ENCODE measurements around the gene RRP36.
"Not testable (repeated sequence)": the region's sequence is repeated elsewhere in the genome, so short reads cannot be mapped to it uniquely, and the experiment has no call there.

RRP36 gene, protein sequence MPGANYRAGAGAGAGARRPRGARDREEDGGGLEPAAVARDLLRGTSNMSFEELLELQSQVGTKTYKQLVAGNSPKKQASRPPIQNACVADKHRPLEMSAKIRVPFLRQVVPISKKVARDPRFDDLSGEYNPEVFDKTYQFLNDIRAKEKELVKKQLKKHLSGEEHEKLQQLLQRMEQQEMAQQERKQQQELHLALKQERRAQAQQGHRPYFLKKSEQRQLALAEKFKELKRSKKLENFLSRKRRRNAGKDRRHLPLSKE

DNA sequence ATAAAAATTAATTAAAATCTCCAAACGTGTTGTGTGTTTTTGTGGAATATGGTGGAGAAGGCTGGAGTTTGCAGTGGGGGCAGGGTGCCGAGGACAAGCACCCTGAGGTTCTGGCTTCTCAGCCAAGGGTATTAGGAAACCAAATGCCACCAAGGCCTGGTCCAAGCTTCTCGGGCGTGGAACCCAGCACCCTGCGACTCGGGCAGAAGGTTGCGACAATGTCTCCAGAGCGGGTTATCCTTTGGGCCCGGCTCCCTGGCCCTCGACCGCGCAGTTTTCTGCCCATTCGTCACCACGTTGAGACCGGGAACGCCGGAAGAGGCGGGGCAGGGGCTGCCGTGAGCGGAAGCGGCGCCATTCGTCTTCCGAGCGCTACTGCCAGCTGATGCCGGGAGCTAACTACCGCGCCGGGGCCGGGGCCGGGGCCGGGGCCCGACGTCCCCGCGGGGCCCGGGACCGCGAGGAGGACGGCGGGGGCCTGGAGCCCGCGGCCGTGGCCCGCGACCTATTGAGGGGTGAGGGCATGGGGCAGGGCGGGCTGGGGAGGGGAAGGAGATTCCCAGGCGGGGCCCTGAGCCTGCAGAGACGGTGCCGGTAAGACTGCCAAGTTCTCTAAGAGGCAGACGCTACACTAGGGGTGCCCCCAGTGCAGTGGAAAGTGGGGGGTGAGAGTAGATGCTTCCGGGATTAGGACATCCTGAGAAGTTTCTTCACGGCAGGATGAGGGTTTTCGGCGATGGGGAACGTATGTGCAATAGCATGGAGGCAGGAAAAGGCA is at the start of gene RRP36:
Gene RRP36, plus strand, starts transcription at position 354 of the 778 bp plus-strand sequence. Its CDS starts 32 bp downstream, at position 386.
- DNase-seq: peak; percentile 9

DNA sequence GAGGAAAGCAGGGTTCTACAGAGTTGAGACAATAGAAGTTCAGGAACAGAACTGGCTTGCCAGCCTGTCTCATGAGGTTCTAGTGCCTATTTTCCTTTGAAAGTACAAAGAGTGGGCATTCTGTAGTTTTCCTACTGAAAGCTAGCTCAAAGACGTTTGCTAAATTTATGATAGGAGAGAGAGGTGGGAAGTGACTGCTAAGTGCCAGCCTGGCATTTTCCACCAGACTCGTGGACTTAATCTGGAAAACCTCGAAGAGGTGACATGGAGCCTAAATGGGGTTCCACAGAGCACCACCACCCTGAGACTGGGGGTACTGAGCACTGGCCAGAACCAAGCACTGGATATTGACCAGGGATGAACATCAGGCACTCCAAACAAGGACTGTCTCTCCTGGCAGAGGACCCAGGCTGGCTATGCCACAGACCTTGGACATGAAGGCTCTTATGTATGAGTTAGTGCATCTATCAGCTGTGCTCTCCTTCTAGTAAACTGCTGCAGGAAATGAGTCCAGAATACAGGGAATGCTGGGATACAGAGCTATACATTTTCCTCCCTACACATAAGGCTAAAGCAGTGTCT is 49.6 kb upstream of the RRP36 start:
- DNase-seq: no peak

DNA sequence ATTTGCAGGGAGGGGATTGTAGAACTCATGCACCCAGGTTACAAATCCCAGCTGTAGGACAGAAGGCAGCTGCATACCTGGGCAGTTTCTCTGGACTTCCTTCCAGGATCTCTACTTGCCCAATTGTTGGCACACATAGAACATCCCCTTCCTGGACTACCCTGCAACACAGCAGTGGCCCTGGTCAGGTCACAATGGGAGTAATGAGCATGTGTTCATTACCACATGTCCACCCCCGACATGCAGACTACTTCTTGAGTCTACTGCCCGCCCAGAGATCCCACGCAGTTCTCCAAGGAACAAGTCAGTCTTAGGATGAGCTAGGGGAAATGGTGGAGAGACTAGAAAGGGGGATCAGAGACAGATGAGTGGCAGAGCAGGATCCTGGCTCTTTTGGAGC is 47.5 kb upstream of the RRP36 start:
- no peak for DNase-seq

DNA sequence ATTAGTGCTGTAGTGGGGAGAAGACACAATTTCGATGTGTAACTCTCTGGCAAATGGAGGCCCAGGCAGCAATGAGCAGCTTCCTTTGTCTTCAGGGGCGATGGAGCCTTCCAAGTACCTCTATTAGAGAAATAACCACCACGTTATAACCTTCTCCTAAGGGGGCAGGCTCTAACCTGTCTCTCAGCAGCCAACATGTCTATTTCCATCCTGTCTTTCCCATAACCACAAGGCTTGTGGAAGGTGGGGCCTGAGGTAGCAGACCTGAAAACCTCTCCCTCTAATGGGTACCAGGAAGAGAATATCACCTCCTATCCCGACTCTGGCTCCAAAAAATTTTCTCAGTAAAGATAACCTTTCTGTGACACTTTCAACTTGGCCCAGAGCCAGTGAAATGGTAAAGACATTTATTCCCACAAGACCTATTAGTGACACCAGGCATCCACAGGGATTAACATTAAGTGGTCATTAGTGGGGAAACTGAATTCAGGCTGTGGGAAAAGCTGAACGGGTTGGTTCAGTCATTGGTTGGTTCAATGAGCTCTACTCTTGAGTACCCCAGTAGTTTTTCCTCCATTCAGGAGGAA is 46.4 kb upstream of the RRP36 start:
- no peak for DNase-seq

DNA sequence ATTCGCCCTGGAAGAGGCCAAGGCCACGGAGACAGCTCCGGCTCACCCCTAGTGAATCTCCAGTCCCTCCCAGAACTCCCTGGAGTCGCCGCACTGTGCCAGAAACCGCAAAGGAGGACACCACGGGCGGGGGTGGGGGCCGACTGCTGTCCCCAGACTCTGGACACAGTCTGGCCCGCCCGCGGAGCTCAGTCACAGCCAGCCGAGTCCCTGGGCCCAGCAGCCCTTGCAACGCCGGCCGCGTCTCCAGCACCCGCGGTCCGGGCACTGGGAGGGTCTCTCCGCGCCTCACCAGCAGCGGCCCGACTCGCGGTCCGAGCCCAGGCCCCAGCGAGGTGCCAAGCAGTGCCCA is 43.0 kb upstream of the RRP36 start:
- DNase-seq: no peak

DNA sequence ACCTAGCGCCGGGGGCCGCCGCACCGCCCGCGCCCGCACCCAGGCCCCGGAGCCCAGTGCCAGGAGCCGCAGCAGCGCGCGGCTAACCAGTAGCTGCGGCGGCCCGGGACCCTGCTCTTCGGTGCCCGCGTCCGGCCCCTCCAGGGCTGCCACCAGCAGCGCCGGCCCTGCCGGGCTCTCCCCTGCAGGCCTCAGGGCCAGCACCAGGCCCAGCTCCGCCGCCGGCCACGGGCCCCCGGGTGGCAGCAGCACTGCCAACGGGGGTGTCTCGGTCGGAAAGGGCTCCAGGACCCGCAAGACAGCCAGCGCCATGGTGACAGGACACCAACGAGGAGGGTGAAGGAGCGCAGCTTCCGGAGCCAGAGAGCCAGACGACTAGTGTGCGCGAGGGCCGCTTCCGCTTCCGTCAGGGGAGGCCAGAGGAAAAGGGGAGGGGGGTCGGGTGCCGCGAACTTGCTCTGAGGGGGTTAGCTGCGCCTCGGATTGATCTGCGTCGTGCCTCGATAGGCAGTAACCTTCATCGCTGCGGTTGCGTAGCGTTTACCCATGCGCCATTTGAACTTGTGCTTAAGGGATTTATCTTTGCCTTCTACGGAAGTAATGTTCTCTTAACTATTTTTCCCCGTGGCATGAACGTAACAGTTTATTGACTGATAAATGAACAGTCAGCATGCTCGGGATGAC is 42.4 kb upstream of the RRP36 start, which contains the start of gene PEX6:
Gene PEX6, minus strand, starts transcription at position 343 of the 684 bp plus-strand sequence. Its CDS starts 31 bp downstream, at position 312.
- DNase-seq: peak; percentile 56

DNA sequence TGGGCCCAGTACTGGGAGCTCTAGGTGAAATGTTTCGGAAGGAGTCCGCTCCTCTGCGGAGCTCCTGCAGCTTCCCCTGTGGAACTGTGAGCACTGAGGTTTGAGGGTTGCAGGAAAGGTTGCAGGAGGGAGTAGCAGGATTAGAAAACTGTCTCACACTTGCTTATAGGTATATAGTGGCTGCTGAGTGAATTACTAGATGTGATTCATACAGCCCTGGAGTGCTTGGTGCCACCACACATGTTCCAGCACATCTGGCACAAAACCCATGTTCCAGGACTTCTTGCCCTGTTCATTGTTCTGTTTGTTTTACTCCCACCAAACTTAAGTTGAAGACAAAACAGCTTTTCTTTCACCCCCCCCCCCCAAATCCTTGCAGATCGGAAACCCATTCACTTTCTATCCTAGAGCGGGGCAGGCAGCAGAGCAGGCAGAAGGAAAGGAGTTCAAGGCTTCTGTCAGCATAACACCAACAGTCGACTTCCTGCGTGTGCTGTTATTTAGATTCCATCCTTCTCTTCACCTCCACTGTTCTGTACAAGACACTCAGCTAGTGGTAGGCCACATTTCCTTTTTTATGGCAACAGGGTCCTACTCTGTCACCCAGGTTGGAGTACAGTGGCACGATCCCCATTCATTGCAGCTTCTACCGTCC is 41.8 kb upstream of the RRP36 start:
- DNase-seq: no peak

DNA sequence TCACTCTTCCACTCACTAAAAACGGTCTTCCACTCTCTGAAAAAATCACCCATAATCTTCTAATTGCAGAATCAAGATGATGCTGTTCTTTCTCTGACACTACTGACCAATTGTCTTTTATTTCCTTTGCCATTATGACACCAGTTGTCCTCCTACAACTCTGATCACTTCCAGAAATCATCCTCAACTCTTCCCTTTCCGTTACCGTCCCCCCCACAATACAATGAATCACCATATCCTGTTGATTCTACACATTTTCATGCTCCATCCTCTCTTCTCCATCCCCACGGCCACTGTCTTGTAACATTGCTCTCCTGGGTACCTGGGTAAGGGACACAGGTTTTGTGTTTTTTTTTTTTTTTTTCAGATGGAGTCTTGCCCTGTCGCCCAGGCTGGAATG is 39.6 kb upstream of the RRP36 start:
- no peak for DNase-seq

DNA sequence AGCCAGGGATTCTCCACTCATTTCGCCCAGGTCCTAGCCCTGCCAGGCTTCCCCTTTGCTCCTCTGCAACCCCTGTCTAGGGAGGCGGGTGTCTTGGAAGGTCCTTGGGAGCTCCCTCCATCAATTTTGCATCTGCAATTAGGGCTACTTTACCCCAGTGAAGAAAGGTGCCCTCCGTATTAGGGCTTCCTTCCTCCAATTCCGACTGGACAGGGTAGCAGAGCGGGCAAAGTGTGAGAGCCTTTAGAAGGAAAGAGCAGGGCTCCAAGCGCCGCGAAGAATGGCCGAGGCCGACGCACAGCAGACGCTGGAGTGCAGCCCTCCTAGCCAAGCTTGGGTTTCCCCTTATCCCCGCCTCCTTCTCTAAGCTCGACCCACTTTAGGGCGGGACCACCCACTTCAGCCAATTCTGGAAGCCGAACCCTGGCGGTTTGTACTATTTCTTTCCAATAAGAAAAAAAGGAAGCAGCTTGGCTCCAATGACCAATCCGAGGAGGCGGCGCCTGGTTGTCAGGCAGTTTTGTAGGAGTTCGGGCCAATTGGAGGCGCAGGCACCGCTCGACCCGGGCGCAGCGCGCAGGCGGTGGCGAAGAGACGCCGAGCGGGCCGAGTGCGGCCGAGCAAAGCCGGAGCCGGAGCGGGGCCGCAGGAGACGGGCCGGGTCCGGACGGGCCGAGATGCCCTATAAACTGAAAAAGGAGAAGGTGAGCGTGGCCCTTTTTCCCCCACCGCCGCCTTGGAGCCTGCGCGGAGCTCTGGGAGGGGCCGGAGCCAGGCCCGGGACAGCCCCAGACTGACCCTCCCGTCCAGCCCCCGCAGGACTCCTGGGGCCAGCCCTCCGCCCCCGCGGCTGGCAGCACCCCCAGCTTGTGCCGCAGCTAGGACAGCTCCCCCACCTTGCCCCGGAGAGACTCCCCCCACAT is 37.2 kb upstream of the RRP36 start, which contains the start of gene PPP2R5D:
Gene PPP2R5D, plus strand, starts transcription at position 570 of the 923 bp plus-strand sequence. Its CDS starts 108 bp downstream, at position 678.
- DNase-seq: peak; percentile 98

DNA sequence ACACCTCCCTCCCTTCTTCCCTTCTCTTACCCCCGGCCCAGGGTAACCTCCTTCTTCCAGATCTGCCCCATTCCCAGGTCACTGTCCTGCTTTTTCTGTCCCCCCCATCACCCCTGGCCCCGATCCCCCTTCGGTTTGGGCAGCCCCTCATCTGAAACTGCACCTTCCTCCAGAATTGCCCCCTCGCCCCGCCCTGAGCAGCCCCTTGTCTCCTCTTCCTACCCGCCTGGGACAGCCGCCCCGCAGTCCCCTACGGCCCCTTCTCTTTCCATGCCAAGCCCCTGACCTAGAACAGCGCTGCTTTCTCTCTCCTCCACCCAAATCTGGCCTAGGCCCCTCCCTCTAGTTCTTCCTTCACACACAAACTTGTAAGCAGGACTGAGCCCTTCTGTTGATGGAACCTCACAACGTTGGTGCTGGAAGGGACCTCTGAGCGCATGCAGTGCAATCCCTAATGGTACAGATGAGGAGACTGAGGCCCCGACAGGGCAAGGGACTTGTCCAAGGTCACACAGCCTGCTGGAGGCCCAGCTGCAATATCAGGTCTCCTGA is 36.4 kb upstream of the RRP36 start:
- DNase-seq: no peak

DNA sequence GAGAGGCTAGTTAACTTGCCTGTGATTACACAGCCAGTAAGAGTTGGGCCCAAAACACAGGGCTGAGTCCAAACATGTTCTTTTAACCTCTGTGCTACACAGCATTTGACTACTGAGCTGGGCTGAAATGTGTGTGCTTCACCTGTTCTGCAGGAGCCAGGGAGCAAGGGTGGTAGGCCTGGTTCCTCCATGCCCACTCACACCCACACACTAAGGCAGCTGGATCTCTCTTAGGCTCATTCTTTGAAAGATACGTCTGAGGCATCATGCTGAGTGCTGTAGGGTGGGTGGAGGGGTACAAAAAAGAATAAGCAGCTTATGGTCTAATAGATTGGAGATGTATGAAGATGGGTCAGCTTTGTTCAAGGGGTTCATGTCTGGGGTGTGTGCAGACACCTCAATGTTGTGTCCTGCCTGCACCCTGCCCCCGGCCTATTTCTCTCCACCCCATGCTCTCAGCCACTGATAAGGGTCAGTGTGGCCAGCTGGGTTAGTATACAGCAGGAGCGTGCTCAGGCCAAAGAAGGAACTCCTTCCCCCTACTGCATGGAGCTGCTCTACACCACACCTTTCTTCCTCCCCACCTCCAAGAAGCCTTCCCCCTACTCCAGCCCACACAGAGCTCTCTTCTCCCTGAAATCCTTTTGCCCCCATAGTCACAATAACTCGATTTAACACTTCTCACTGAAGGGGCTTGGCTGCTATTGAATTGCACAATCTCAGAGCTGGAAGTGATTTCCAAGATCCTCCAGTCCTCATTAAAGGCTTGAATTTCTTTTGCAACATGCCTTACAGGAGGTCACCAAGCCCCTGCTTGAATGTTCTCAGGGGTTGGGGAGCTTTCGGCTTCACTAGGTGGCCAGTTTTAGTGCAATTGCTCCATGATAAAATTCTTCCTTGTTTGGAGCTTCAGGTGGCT is 33.6 kb upstream of the RRP36 start:
- DNase-seq: no peak

DNA sequence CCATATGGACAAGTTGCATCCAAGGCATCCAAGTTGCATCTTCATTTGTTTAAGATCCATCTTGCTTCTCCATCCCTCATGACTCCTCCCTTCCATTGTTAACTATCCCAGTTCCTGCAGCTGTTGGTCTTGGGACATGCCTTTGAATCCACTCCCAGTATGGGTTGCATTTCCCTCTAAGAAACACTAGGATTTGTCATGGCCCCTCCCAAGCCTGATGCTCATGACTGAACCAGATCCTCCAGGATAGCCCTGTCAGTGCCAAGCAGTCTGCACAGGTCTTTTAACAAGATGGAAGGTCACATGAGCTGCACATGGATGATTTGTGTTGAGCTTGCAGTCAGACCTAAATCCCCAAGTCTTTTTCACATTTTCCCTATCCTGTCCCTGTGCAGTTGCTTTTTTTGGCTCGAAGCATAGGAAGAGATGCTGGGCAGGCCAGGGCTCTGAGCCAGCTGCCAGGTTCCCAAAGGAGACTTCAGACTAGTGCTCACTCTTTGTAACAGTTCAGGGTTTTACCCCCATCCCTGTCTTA is 32.9 kb upstream of the RRP36 start:
- no peak for DNase-seq

DNA sequence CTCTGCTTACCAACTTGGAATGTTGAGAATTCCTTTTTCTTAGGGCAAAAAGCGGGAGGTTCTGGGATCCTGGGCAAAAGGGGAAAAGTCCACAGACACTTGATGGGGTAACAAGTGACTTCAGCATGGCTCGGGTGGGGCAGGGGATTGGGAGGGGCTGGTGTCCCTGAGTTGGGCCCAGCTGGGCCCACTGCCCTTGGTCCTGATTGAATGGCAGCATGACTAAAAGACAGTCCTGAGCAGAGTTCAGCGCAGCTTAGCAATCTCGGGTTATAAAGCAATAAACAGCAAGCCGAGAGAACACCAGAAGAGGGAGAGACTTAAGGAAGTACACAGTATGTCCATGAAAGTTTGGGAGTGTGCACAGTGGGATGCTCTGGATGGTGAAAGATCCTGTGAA is 31.5 kb upstream of the RRP36 start:
- no peak for DNase-seq

DNA sequence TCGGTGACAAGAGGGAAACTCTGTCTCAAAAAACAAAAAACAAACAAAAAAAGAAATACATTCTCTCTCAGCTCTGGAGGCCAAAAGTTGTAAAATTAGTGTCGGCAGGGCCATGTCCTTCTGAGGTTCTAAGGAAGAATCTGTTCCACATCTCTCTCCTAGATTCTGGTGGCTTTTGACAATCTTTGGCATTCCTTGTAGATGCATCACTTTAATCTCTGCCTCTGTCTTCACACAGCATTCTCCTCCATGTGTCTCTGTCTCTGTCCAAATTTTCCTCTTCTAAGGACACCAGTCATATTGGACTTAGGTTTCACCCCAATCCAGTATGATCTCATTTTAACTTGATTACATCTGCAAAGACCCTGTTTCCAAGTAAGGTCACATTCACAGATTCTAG is 28.0 kb upstream of the RRP36 start:
- no peak for DNase-seq

DNA sequence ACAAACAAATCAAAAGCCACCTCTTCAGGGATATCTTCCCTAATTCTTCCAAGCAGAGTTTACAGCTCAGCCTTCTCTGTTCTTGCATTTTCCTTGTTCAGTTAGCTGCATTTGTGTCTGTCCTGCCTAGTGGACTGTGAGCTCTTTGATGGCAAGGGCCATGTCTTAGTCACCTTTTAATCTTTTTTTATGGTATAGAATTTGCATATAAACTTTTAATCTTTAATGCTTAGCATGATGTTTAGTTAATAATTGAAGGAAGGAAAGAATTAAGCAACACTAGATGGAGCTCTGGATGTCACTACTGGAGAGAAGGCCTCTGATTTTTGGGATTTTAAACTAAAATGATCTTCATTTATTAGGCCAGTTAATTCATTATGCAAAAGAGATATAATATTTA is 24.9 kb upstream of the RRP36 start:
- DNase-seq: no peak

DNA sequence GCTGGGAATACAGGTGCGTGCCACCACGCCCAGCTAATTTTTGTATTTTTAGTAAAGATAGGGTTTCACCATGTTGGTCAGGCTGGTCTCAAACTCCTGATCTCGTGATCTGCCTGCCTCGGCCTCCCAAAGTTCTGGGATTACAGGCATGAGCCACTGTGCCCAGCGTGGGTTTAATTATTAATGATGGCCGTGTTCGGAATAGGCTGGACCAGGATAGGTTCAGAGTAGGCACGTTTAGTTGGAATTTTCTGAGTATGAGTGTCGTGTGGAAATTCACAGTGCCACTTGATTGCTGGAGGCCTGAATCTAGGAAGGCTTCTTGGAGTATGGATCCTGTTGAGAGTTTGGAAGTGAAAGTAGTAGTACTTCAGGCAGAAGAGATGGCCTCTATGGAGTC is 23.2 kb upstream of the RRP36 start:
- DNase-seq: not testable (repeated sequence)

DNA sequence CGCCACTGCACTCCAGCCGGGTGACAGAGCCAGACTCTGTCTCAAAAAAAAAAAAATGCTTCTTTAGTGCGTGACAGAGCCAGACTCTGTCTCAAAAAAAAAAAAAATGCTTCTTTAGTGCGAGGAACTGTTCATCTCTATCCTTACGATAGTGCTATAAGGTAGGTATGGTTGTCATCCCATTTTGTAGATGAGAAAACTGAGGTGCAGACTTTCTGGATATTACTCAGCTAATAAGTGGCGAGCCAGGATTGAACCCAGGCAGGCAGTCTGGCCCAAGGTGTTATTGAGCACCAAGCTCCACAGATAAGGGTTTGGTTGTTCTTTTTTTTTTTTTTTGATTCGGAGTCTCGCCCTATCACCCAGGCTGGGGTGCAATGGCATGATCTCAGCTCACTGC is 19.6 kb upstream of the RRP36 start:
- DNase-seq: no peak

DNA sequence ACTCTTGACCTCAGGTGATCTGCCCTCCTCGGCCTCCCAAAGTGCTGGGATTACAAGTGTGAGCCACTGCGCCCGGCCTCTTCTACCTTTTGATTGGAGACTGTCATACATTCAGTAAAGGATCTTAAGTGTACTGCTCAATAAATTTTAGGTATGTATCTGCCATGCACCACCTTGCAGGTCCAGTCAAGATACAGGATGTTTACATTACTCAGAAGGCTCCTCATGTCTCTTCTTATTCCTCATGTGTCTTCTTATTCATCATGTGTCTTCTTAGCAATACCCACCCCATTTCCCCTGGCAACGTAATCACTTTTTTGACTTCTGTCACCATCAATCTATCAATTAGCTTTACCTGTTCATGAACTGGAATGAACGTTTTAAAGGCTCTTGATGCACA is 15.6 kb upstream of the RRP36 start:
- no peak for DNase-seq

DNA sequence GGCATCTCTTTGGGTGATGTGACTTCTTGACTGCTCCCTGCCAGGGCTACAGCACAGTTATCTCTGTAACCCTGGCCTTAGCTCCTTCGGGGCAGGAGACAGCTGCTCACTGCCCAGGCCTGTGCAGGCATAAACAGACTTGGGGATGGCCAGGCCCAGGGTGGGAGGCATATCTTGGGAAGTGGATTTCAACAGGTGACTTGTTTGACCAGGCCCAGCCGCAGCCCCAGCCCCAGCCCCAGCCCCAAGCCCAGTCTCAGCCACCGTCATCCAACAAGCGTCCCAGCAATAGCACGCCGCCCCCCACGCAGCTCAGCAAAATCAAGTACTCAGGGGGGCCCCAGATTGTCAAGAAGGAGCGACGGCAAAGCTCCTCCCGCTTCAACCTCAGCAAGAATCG is 15.2 kb upstream of the RRP36 start:
- DNase-seq: no peak

DNA sequence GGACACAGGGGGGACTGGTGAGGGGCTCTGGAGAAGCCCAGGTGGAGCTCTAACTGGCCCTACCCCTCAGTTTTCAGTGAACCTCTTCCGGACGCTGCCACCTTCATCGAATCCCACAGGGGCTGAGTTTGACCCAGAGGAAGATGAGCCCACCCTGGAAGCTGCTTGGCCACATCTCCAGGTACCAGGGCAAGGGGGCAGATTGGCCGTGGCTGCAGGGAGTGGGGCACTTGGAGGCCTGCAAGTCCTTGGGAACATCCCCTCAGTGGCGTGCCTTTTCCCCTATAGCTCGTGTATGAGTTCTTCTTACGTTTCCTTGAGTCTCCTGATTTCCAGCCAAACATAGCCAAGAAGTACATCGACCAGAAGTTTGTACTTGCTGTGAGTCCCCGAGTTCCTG is 14.3 kb upstream of the RRP36 start:
- no peak for DNase-seq
